NCI-H82 treated with DMSO at 0.1 percent for 48 hours (cell line): Measurements from ENCODE around the gene CUEDC2.

ENCODE experiments used
- DNase-seq: peaks from one replicate; lab custom pipeline; 2025; ENCODE audit not compliant: unreplicated experiment; lab: John Stamatoyannopoulos, UW

CUEDC2 gene

GRCh38 chr10:102432162-102432950 lies at the start of gene CUEDC2:
Gene CUEDC2 (minus strand): TSS chr10:102432574. CDS start chr10:102425188, 7,386 bp downstream.
- DNase-seq: peak; percentile 77

GRCh38 chr10:102480396-102480795 lies 48.0 kb upstream of the CUEDC2 start:
- no peak for DNase-seq

GRCh38 chr10:102479651-102480050 lies 47.3 kb upstream of the CUEDC2 start:
- DNase-seq: no peak

- DNase-seq: no peak
These were observed 44.2 kb upstream of the CUEDC2 start for GRCh38 chr10:102476466-102477141.

GRCh38 chr10:102475451-102476040 lies 43.2 kb upstream of the CUEDC2 start:
- no peak for DNase-seq

- no peak for DNase-seq
These were observed 41.3 kb upstream of the CUEDC2 start for GRCh38 chr10:102473445-102474331.

GRCh38 chr10:102470579-102471546 lies 38.5 kb upstream of the CUEDC2 start:
- no peak for DNase-seq

GRCh38 chr10:102468683-102469082 lies 36.3 kb upstream of the CUEDC2 start:
- no peak for DNase-seq

GRCh38 chr10:102467971-102468438 lies 35.6 kb upstream of the CUEDC2 start:
- DNase-seq: no peak

GRCh38 chr10:102467318-102467717 lies 34.9 kb upstream of the CUEDC2 start:
- no peak for DNase-seq

GRCh38 chr10:102465466-102465865 lies 33.1 kb upstream of the CUEDC2 start:
- no peak for DNase-seq

GRCh38 chr10:102463983-102464382 lies 31.6 kb upstream of the CUEDC2 start:
- no peak for DNase-seq

GRCh38 chr10:102462512-102463054 lies 30.2 kb upstream of the CUEDC2 start:
- no peak for DNase-seq

- DNase-seq: peak; percentile 70
These were observed 29.0 kb upstream of the CUEDC2 start for GRCh38 chr10:102461187-102462054.

GRCh38 chr10:102460836-102461186 lies 28.4 kb upstream of the CUEDC2 start:
- no peak for DNase-seq

GRCh38 chr10:102458656-102459055 lies 26.3 kb upstream of the CUEDC2 start:
- no peak for DNase-seq

- DNase-seq: peak; percentile 52
These were observed 25.3 kb upstream of the CUEDC2 start for GRCh38 chr10:102457591-102458150.

- DNase-seq: peak; percentile 93
These were observed 23.6 kb upstream of the CUEDC2 start for GRCh38 chr10:102455893-102456471.
